Osteoblast (primary cell): ENCODE measurements around the gene ASTN2. TPM values are rescaled to one million over a fixed set of nuclear protein-coding genes. Genes with fewer than 3 reads are reported as not detected.

Experiments
- DNase-seq: peaks from one replicate; pipeline ENCODE4 v3.0.0; 2011; ENCODE audit warnings: low spot score, mixed read lengths; ENCODE audit not compliant: insufficient read length; ENCODE audit errors: missing footprints
- H2AFZ ChIP-seq: 2 replicates; pipeline ENCODE4 v1.6.0; 2011; ENCODE audit warnings: mild to moderate bottlenecking, low read length
- H3K27ac ChIP-seq: 2 replicates; pipeline ENCODE4 v1.5.1; 2011; ENCODE audit warnings: mild to moderate bottlenecking, low read depth, low read length, moderate library complexity
- H3K27me3 ChIP-seq: 2 replicates; pipeline ENCODE4 v1.6.0; 2012; ENCODE audit warnings: mild to moderate bottlenecking, control low read depth, inconsistent platforms, low read length, moderate library complexity; ENCODE audit not compliant: insufficient read depth
- H3K36me3 ChIP-seq: 2 replicates; pipeline ENCODE4 v1.5.1; 2011; ENCODE audit warnings: mild to moderate bottlenecking, low read length, control low read depth, moderate library complexity; ENCODE audit not compliant: insufficient read depth
- H3K4me1 ChIP-seq: 2 replicates; pipeline ENCODE4 v1.5.1; 2011; ENCODE audit warnings: mild to moderate bottlenecking, low read length, control low read depth, moderate library complexity; ENCODE audit not compliant: insufficient read depth
- H3K4me2 ChIP-seq: 2 replicates; pipeline ENCODE4 v1.6.0; 2011; ENCODE audit warnings: mild to moderate bottlenecking, low read length; ENCODE audit not compliant: insufficient read depth
- H3K4me3 ChIP-seq: fragments of 200-600 bp; sonication (generic); 3 replicates; pipeline ENCODE4 v1.5.1; 2012; ENCODE audit warnings: mild to moderate bottlenecking, low read length, inconsistent platforms; ENCODE audit not compliant: insufficient read depth
- H3K79me2 ChIP-seq: 2 replicates; pipeline ENCODE4 v1.6.0; 2012; ENCODE audit warnings: mild to moderate bottlenecking, low read length, control low read depth, inconsistent platforms; ENCODE audit not compliant: insufficient read depth
- H3K9me3 ChIP-seq: 2 replicates; pipeline ENCODE4 v1.5.1; 2011; ENCODE audit warnings: low read depth, low read length, control low read depth
- H4K20me1 ChIP-seq: 2 replicates; pipeline ENCODE4 v1.6.0; 2012; ENCODE audit warnings: mild to moderate bottlenecking, low read length, control low read depth; ENCODE audit not compliant: insufficient read depth
- CTCF ChIP-seq: IDR thresholded peaks from 2 replicates; pipeline ENCODE4 v1.5.1; 2011; ENCODE audit warnings: mild to moderate bottlenecking, low read depth, low read length, moderate library complexity; ENCODE audit errors: extremely low read depth
- total RNA-seq: library from RNA; depleted of rRNA; stranded (reverse); fragments of >200 nt; gene quantifications from 2 replicates; pipeline ENCODE4 v1.2.3, GENCODE V29; 2012

Gene ASTN2
- total RNA-seq, 1 donor = 4.7 TPM

- Histone ChIP-seq H3K36me3 (no peaks in the 10 kb centered on the region), H3K27ac (no peak overlapping the region), H3K79me2 (no peaks in the 10 kb centered on the region), H3K4me1 (peaks cover 4% of the 10 kb centered on the region), H3K9me3 (no peaks in the 10 kb centered on the region), H3K4me3 (no peak overlapping the region), H2AFZ (no peak overlapping the region), H3K27me3 (no peaks in the 10 kb centered on the region), H3K4me2 (no peak overlapping the region), H4K20me1 (no peaks in the 10 kb centered on the region)
- TF ChIP-seq CTCF = no peak
- no peak for DNase-seq
These were observed 818.2 kb downstream of the ASTN2 start for GRCh38 chr9:116596646-116597045.

GRCh38 chr9:116594547-116594946, 820.3 kb downstream of the ASTN2 start:
- Histone ChIP-seq H3K4me2 (no peak overlapping the region), H3K79me2 (no peaks in the 10 kb centered on the region), H4K20me1 (no peaks in the 10 kb centered on the region), H3K9me3 (no peaks in the 10 kb centered on the region), H3K36me3 (no peaks in the 10 kb centered on the region), H3K27ac (no peak overlapping the region), H3K27me3 (no peaks in the 10 kb centered on the region), H3K4me3 (no peak overlapping the region), H2AFZ (no peak overlapping the region), H3K4me1 (peaks cover 4% of the 10 kb centered on the region)
- TF ChIP-seq CTCF = no peak
- peak; percentile 92 for DNase-seq

GRCh38 chr9:116592970-116593369, 821.9 kb downstream of the ASTN2 start:
- H3K9me3 ChIP-seq = no peaks in the 10 kb centered on the region
- H3K36me3 ChIP-seq = no peaks in the 10 kb centered on the region
- no peak overlapping the region for H3K4me3 ChIP-seq
- no peaks in the 10 kb centered on the region for H3K27me3 ChIP-seq
- no peak overlapping the region for H3K4me2 ChIP-seq
- no peak overlapping the region for H3K27ac ChIP-seq
- no peaks in the 10 kb centered on the region for H3K79me2 ChIP-seq
- DNase-seq = no peak
- H2AFZ ChIP-seq = no peak overlapping the region
- no peaks in the 10 kb centered on the region for H4K20me1 ChIP-seq
- peaks cover 4% of the 10 kb centered on the region for H3K4me1 ChIP-seq
- no peak for TF ChIP-seq CTCF

GRCh38 chr9:116589392-116590354, 825.2 kb downstream of the ASTN2 start:
- Histone ChIP-seq H3K4me1 (peaks cover 4% of the 10 kb centered on the region), H3K79me2 (no peaks in the 10 kb centered on the region), H3K4me3 (no peak overlapping the region), H2AFZ (no peak overlapping the region), H3K36me3 (no peaks in the 10 kb centered on the region), H3K27me3 (no peaks in the 10 kb centered on the region), H4K20me1 (no peaks in the 10 kb centered on the region), H3K4me2 (no peak overlapping the region), H3K9me3 (no peaks in the 10 kb centered on the region), H3K27ac (no peak overlapping the region)
- peak; percentile 72 for DNase-seq
- TF ChIP-seq CTCF = peak; percentile 70
